ENCODE data around the gene DNAH11. TPM values are rescaled to one million over a fixed set of nuclear protein-coding genes. Genes with fewer than 3 reads are reported as not detected.

The DNAH11 gene
- total RNA-seq, 2 experiments from 2014 or later = 4.2 to 4.3 TPM

Other genes with a start within 250 kb of the DNAH11 start
- gene SP4, start 115.0 kb upstream of the DNAH11 start, total RNA-seq = 10 to 100 TPM; 17.5 to 22.8 TPM

All from activated CD4-positive, alpha-beta T cell treated with anti-CD3 and anti-CD28 coated beads for 36 hours (primary cell).